ENCODE results near the gene ZFR2. TPM values are rescaled to one million over a fixed set of nuclear protein-coding genes. Genes with fewer than 3 reads are reported as not detected.
"Not testable (repeated sequence)": the region's sequence is repeated elsewhere in the genome, so short reads cannot be mapped to it uniquely, and the experiment has no call there.

Gene ZFR2
- total RNA-seq, 4 donors from 2014 or later, result not detected

- H3K36me3 ChIP-seq, result peaks cover 0 to 56% (median 14%) of the 10 kb centered on the region in 3 donors
- H3K4me3 ChIP-seq, result no peak overlapping the region
- peaks cover 0 to 16% (median 3%) of the 10 kb centered on the region in 4 donors for H3K4me1 ChIP-seq
- H3K27me3 ChIP-seq, result no peaks in the 10 kb centered on the region
- no peak for DNase-seq (ENCODE audit: low spot score in 2 of 2)
- no peaks in the 10 kb centered on the region for H3K9me3 ChIP-seq
- no peak for TF ChIP-seq CTCF (IDR thresholded peaks at IDR 0.05)
- no peak for TF ChIP-seq POLR2A (IDR thresholded peaks at IDR 0.05)
- no peak for TF ChIP-seq EP300 (IDR thresholded peaks at IDR 0.05)
- WGBS, 2 donors, result 93 to 95% methylated on average over 7 of the region's 7 CpGs
- H3K27ac ChIP-seq, result no peak overlapping the region
Measured at GRCh38 chr19:3766520-3766919, 102.3 kb downstream of the ZFR2 start.

DNA sequence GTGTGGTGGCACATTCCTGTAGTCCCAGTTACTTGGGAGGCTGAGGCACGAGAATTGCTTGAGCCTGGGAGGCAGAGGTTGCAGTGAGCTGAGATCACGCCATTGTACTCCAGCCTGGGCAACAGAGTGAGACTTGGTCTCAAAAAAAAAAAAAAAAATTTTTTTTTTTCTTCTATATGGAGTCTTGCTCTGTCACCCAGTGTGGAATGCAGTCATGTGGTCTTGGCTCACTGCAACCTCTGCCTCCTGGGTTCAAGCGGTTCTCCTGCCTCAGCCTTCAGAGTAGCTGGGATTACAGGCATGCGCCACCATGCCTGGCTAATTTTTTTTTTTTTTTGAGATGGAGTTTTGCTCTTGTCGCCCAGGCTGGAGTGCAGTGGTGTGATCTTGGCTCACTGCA is 103.1 kb downstream of the ZFR2 start:
- WGBS, 2 donors, result 83% methylated on average over 5 of the region's 5 CpGs
- DNase-seq (ENCODE audit: low spot score in 2 of 2); H3K27ac ChIP-seq; H3K4me3 ChIP-seq; H3K9me3 ChIP-seq; H3K27me3 ChIP-seq: not testable (repeated sequence)
- H3K4me1 ChIP-seq, result peaks cover 0 to 21% (median 4%) of the 10 kb centered on the region in 4 donors
- peaks cover 0 to 56% (median 14%) of the 10 kb centered on the region in 3 donors for H3K36me3 ChIP-seq

GRCh38 chr19:3765121-3765520 is 103.7 kb downstream of the ZFR2 start:
- TF ChIP-seq POLR2A (IDR thresholded peaks at IDR 0.05) (no peak), EP300 (IDR thresholded peaks at IDR 0.05) (no peak)
- 85 to 86% methylated on average over 12 of the region's 12 CpGs for WGBS, 2 donors
- H3K27ac ChIP-seq, result no peak overlapping the region
- H3K9me3 ChIP-seq, result no peaks in the 10 kb centered on the region
- no peak overlapping the region for H3K4me3 ChIP-seq
- H3K4me1 ChIP-seq, result peaks cover 0 to 27% (median 7%) of the 10 kb centered on the region in 4 donors
- DNase-seq (ENCODE audit: low spot score in 2 of 2), result no peak
- H3K36me3 ChIP-seq, result peaks cover 0 to 53% (median 14%) of the 10 kb centered on the region in 3 donors
- no peaks in the 10 kb centered on the region for H3K27me3 ChIP-seq

- H3K4me1 ChIP-seq, result peaks cover 0 to 43% (median 15%) of the 10 kb centered on the region in 4 donors
- peak within 1 kb of the TSS; percentile 75 to 98 (median 90) for H3K4me3 ChIP-seq
- TF ChIP-seq EP300 (IDR thresholded peaks at IDR 0.05) (peak; percentile 78 to 97), POLR2A (IDR thresholded peaks at IDR 0.05) (peak; percentile 8 to 84), CTCF (IDR thresholded peaks at IDR 0.05) (peak in 2 of 5 experiments; percentile 16 to 57)
- peak; percentile 96 to 97 for DNase-seq (ENCODE audit: low spot score in 2 of 2)
- H3K27me3 ChIP-seq, result no peaks in the 10 kb centered on the region
- H3K27ac ChIP-seq, result peak within 1 kb of the TSS; percentile 96 to 99 (median 96)
- 3% methylated on average over 46 to 47 of the region's 47 CpGs for WGBS, 2 donors
- peaks cover 0 to 53% (median 14%) of the 10 kb centered on the region in 3 donors for H3K36me3 ChIP-seq
- no peaks in the 10 kb centered on the region for H3K9me3 ChIP-seq
Measured at GRCh38 chr19:3762501-3763459, 106.1 kb downstream of the ZFR2 start, which contains the start of gene MRPL54. Gene MRPL54 (plus strand): TSS chr19:3762682. CDS start chr19:3762701, 19 bp downstream.

- WGBS, 2 donors, result 52 to 53% methylated on average over 1 of the region's 1 CpG
- H3K4me1 ChIP-seq, result peaks cover 0 to 43% (median 15%) of the 10 kb centered on the region in 4 donors
- TF ChIP-seq EP300 (IDR thresholded peaks at IDR 0.05), result no peak
- no peak for TF ChIP-seq CTCF (IDR thresholded peaks at IDR 0.05)
- no peak for TF ChIP-seq POLR2A (IDR thresholded peaks at IDR 0.05)
- H3K36me3 ChIP-seq, result peaks cover 0 to 53% (median 11%) of the 10 kb centered on the region in 3 donors
- peak overlapping the region; percentile 96 to 99 (median 96) for H3K27ac ChIP-seq
- no peak for DNase-seq (ENCODE audit: low spot score in 2 of 2)
- H3K4me3 ChIP-seq, result peak overlapping the region in 2 of 4 donors; percentile 93 to 98
- H3K27me3 ChIP-seq, result no peaks in the 10 kb centered on the region
- H3K9me3 ChIP-seq, result no peaks in the 10 kb centered on the region
Measured at GRCh38 chr19:3762130-3762473, 106.7 kb downstream of the ZFR2 start.

Measured in tibial nerve (tissue), 4 donors.